ENCODE measurements around the gene MRTFB. TPM values are rescaled to one million over a fixed set of nuclear protein-coding genes. Genes with fewer than 3 reads are reported as not detected.

MRTFB gene
- total and polyA plus RNA-seq, 8 donors: 4.3 to 81.6 (median 22.4) TPM

GRCh38 chr16:14223632-14224031 lies 152.5 kb downstream of the MRTFB start:
- no peak overlapping the region for H3K27ac ChIP-seq
- H3K4me3 ChIP-seq: no peak overlapping the region
- H3K4me1 ChIP-seq: no peaks in the 10 kb centered on the region
- intact Hi-C loops (cut with DNase I; ENCODE audit: low total_unique reads): no loop called here
- TF ChIP-seq EP300 (IDR thresholded peaks at IDR 0.05) (no peak), POLR2A (IDR thresholded peaks at IDR 0.05) (no peak), POLR2AphosphoS5 (IDR thresholded peaks at IDR 0.05) (no peak)
- TF ChIP-seq, protein P1, sequence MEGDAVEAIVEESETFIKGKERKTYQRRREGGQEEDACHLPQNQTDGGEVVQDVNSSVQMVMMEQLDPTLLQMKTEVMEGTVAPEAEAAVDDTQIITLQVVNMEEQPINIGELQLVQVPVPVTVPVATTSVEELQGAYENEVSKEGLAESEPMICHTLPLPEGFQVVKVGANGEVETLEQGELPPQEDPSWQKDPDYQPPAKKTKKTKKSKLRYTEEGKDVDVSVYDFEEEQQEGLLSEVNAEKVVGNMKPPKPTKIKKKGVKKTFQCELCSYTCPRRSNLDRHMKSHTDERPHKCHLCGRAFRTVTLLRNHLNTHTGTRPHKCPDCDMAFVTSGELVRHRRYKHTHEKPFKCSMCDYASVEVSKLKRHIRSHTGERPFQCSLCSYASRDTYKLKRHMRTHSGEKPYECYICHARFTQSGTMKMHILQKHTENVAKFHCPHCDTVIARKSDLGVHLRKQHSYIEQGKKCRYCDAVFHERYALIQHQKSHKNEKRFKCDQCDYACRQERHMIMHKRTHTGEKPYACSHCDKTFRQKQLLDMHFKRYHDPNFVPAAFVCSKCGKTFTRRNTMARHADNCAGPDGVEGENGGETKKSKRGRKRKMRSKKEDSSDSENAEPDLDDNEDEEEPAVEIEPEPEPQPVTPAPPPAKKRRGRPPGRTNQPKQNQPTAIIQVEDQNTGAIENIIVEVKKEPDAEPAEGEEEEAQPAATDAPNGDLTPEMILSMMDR (IDR thresholded peaks at IDR 0.05): no peak
- DNase-seq: no peak
- H3K9me3 ChIP-seq: no peaks in the 10 kb centered on the region
- WGBS, 5 donors: 97 to 100% (median 98%) methylated on average over 2 of the region's 2 CpGs
- peaks cover 13 to 73% (median 64%) of the 10 kb centered on the region in 4 donors for H3K36me3 ChIP-seq
- no peaks in the 10 kb centered on the region for H3K27me3 ChIP-seq

DNA sequence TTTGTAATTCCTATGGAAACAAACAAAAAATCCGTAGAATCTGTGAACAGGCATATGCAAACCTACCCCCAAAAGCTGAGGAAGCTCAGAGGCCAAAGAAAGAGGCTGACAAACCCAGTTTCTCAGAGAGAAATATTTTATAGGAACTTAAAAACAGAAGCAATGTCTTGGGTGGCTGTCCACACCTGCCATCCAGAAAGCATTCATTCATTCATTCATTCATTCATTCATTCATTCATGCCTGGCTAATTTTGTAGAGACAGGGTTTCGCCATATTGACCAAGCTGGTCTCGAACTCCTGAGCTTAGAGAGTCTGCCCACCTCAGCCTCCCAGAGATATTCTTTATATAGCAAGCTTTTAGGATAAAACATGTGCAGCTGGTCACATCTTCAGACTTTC lies 154.3 kb downstream of the MRTFB start:
- intact Hi-C loops (cut with DNase I; ENCODE audit: low total_unique reads): no loop called here
- WGBS, 5 donors: 94 to 100% (median 97%) methylated on average over 3 of the region's 3 CpGs
- H3K9me3 ChIP-seq: no peaks in the 10 kb centered on the region
- no peak overlapping the region for H3K4me3 ChIP-seq
- TF ChIP-seq POLR2AphosphoS5 (IDR thresholded peaks at IDR 0.05) (no peak), POLR2A (IDR thresholded peaks at IDR 0.05) (no peak), EP300 (IDR thresholded peaks at IDR 0.05) (no peak)
- TF ChIP-seq, protein P1 (IDR thresholded peaks at IDR 0.05): no peak
- H3K27me3 ChIP-seq: no peaks in the 10 kb centered on the region
- no peak for DNase-seq
- peaks cover 10 to 56% (median 54%) of the 10 kb centered on the region in 4 donors for H3K36me3 ChIP-seq
- no peaks in the 10 kb centered on the region for H3K4me1 ChIP-seq
- no peak overlapping the region for H3K27ac ChIP-seq

DNA sequence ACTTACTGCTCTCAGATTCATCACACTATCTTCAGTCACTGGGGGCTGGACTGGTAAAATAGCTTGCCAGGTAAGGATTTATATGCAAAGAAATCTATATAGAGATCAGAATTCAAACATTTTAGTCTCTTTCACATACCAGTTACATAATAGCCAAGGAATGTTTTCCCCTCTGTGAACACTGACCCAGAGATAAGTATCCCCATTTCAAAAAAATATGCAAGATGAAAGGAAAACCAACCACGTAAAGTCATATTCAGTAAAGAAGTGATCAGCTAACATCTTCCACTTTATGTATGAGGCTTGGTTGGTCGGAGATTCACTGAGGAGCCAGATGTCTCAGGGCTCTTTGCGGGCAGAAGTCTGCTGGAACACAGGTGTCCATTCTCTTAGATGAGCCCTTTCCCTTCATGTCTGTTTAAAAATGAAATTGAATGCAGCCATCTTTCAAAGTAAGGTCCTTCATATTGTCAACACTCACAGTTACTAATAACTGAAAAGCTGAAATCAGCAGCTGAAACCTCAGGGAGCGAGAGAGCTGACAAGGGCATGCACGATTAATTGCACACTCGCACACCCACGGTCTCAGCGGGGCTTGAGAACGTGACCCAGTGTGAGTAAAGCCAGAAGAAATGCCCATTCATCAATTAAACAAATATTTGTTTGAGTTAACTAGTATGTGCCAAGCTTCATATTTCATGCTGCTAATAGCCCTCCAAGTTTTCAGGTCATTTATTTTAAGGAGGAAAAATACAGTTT lies 161.2 kb downstream of the MRTFB start:
- DNase-seq: peak in 1 of 2 donors; percentile 80
- H3K9me3 ChIP-seq: no peaks in the 10 kb centered on the region
- peaks cover 13 to 20% (median 16%) of the 10 kb centered on the region in 4 donors for H3K4me1 ChIP-seq
- TF ChIP-seq, protein P1 (IDR thresholded peaks at IDR 0.05): no peak
- peak in 1 of 3 donors; percentile 31 for TF ChIP-seq POLR2AphosphoS5 (IDR thresholded peaks at IDR 0.05)
- TF ChIP-seq POLR2A (IDR thresholded peaks at IDR 0.05): no peak
- H3K27ac ChIP-seq: peak overlapping the region in 3 of 5 donors; percentile 21 to 26 (median 22)
- H3K27me3 ChIP-seq: no peaks in the 10 kb centered on the region
- no peak overlapping the region for H3K4me3 ChIP-seq
- 28 to 46% (median 31%) methylated on average over 9 of the region's 9 CpGs for WGBS, 5 donors
- intact Hi-C loops (cut with DNase I; ENCODE audit: low total_unique reads): no loop called here
- peaks cover 18 to 46% (median 43%) of the 10 kb centered on the region in 4 donors for H3K36me3 ChIP-seq

DNA sequence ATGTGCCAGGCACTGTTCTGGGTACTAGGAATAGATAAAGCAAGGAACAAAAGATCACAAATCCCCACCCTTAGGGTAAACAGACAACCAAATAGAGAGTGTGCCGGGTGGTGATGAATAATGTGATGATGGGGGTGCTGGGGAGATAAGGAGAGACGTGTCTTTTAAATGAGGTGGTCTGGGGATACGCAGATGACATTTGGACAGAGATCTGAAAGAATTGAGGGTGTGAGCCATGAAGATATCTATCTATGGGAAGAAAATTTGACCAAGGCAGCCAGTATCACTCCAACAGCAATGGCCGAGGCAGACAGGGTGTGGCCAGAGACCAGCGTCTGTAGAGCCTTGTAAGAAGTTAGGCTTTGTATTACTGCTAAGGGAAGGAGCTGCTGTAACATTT lies 165.3 kb downstream of the MRTFB start:
- intact Hi-C loops (cut with DNase I; ENCODE audit: low total_unique reads): no loop called here
- TF ChIP-seq EP300 (IDR thresholded peaks at IDR 0.05) (no peak), POLR2A (IDR thresholded peaks at IDR 0.05) (no peak), POLR2AphosphoS5 (IDR thresholded peaks at IDR 0.05) (no peak)
- TF ChIP-seq, protein P1 (IDR thresholded peaks at IDR 0.05): no peak

More for the DNA sequence above, 165.3 kb downstream of the MRTFB start:
- WGBS, 5 donors: 74 to 81% (median 79%) methylated on average over 5 of the region's 5 CpGs
- Histone ChIP-seq H3K9me3 (no peaks in the 10 kb centered on the region), H3K36me3 (peaks cover 18 to 82% (median 78%) of the 10 kb centered on the region in 4 donors), H3K4me3 (no peak overlapping the region), H3K4me1 (peaks cover 12 to 20% (median 17%) of the 10 kb centered on the region in 4 donors), H3K27ac (no peak overlapping the region), H3K27me3 (no peaks in the 10 kb centered on the region)
- DNase-seq: no peak

Measured in stomach (tissue), 9 donors.